Fibroblast of pulmonary artery (primary cell): ENCODE results near the gene TRIP13.

Experiments used
- DNase-seq: peaks from one replicate; pipeline ENCODE4 v3.0.0-alpha.2; 2010; ENCODE audit warnings: low read depth
- H3K4me3 ChIP-seq: replicated peaks from 2 replicates; pipeline ENCODE4 v1.5.1; 2011; ENCODE audit warnings: low read depth, mild to moderate bottlenecking, control low read depth, low read length, moderate library complexity
- TF ChIP-seq, protein P1 (sequence below): IDR thresholded peaks from 2 replicates; pipeline ENCODE4 v1.5.1; 2011; ENCODE audit warnings: mild to moderate bottlenecking, control low read depth, low read length, inconsistent platforms; ENCODE audit errors: missing control alignments

TRIP13 gene

DNA sequence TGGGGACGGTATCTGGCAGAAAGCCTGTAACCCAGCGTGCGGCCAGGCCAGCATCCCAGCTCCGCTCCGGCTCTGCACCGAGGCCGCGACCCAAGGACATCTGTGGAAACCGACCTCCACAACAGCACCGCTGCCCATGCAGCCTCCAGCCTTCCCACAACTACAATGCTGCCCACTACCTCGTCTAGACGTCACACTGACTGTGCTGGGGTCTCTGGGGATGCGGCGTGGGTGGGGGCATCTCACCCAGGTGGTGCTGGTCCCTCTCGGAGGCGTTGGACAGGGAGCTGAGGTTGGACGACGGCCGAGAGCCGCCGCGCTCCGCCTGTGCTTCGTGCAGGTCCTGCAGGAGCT is 27.5 kb upstream of the TRIP13 start:
- H3K4me3 ChIP-seq, result no peak overlapping the region
- TF ChIP-seq, protein P1, sequence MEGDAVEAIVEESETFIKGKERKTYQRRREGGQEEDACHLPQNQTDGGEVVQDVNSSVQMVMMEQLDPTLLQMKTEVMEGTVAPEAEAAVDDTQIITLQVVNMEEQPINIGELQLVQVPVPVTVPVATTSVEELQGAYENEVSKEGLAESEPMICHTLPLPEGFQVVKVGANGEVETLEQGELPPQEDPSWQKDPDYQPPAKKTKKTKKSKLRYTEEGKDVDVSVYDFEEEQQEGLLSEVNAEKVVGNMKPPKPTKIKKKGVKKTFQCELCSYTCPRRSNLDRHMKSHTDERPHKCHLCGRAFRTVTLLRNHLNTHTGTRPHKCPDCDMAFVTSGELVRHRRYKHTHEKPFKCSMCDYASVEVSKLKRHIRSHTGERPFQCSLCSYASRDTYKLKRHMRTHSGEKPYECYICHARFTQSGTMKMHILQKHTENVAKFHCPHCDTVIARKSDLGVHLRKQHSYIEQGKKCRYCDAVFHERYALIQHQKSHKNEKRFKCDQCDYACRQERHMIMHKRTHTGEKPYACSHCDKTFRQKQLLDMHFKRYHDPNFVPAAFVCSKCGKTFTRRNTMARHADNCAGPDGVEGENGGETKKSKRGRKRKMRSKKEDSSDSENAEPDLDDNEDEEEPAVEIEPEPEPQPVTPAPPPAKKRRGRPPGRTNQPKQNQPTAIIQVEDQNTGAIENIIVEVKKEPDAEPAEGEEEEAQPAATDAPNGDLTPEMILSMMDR, result no peak

DNA sequence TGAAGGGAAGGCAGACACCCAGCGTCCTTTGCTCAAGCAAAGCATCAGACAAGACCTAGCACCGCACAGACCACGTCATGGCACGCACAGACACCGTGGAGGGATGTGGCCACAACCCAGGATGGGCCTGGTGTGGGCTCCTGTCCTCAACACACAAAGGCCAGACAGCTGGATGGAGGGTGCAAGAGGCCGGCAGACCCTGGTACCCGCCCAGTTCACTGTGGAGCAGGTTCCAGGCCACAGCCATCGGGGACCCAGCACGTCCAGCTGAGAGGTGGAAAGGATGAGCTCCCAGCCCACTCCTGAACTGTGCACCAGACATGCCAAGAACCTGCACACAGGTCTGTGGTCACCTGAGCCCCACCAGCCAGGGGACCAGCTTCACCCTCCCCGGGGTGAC is 26.9 kb upstream of the TRIP13 start:
- H3K4me3 ChIP-seq, result no peak overlapping the region
- no peak for DNase-seq
- TF ChIP-seq, protein P1, result no peak

More for the DNA sequence above, 27.5 kb upstream of the TRIP13 start:
- DNase-seq, result no peak

DNA sequence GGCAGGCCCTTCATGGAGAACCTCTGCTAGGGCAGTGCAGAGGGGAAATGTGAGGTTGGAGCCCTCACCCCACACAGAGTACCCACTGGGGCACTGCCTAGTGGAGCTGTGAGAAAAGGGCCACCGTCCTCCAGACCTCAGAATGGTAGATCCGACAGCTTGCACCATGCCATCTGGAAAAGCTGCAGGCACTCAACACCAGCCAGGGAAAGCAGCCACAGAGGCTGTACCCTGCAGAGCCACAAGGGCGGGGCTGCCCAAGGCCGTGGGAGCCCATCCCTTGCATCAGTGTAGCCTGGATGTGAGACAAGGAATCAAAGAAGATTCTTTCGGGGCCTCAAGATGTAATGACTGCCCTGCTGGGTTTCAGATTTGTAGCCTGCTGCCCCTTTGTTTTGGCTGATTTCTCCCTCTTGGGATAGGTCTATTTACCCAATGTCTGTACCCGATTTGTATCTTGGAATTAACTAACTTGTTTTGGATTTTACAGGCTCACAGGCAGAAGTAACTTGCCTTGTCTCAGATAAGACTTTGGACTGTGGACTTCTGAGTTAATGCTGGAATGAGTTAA is 25.3 kb upstream of the TRIP13 start:
- TF ChIP-seq, protein P1, result no peak
- no peak for DNase-seq
- H3K4me3 ChIP-seq, result no peak overlapping the region

DNA sequence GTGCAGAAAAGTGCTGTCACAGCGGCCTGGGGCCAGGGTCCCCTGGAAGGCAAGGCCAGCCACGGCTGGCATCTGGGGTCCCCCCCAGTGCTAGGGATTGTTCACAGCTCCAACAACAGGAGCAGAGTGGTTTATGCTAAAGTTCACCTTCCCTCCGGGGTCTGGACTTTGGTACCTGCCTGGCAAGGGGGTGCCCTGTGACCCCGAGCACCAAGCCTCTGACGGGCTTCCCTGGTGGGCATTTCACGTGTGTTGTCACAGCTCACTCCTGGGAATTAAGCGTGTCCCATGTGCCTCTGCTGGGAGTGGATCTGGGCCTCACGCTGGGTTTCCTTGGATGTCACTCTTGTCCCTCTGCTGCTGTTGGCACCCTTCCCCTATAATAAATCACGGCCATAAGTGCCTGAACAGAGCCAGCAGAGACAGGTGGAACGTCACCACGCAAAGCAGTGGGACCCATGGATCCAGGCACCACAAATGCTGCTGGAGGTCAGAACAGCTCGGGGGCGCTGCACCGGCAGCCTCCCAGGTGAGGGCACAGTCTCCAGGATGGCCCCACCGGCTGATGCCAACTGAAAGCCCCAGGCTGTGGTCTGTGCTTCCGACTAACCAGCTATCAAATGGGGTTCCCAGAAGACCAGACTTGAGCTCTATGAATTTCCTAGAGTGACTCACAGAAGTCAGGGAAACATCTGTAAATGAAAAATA is 24.1 kb upstream of the TRIP13 start:
- no peak for DNase-seq
- H3K4me3 ChIP-seq, result no peak overlapping the region
- TF ChIP-seq, protein P1, result no peak

DNA sequence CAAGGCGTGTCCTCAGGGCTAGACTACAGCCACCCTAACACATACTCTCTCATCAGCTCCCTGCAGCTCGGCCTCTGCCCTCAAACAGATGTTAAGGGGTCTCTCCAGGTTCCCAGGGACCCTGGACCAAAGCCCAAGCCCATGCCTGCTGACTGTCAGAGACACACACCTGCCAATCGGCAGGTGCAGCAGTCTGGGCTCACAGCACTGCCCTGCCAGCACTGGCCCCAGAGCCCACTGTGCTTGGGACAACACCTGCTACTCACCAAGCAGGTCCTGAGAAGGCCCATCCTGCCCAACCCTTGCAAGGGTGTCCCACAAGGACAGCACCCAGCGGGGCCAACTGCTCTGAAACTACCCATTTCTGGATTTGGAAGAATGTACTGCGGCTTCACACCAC is 21.7 kb upstream of the TRIP13 start:
- no peak overlapping the region for H3K4me3 ChIP-seq
- TF ChIP-seq, protein P1, result no peak
- DNase-seq, result no peak

DNA sequence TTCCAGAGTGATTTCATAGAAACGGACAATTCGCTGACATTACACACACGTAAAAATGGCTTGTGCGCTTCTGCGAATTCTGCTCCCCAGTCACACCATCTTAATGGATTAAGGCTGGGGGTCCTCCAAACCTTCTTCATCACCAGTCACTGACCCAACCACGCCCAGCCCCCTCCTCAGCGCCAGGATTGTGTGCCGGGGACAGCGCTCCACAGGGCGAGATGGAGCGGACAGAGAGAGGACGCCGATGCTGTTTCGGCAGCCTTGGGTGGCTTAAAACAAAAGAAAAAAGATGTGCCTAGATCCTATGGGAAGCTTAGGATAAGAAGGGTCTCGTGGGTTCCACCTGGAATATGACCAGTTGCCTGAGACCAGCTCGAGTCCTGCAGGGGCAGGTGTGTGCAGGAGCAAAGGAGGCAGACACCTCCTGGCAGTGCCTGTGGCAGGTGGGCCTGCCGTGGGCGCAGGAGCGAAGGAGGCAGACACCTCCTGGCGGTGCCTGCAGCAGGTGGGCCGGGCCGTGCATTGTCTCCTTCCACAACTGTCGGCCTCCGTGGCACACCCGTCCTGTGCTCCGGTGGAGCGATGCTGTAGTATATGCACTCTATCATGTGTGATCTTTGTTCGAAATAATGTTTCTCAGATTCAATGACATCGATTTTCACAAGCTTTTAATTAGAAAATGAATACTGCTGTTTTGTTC is 20.9 kb upstream of the TRIP13 start:
- H3K4me3 ChIP-seq, result no peak overlapping the region
- TF ChIP-seq, protein P1, result no peak
- no peak for DNase-seq

DNA sequence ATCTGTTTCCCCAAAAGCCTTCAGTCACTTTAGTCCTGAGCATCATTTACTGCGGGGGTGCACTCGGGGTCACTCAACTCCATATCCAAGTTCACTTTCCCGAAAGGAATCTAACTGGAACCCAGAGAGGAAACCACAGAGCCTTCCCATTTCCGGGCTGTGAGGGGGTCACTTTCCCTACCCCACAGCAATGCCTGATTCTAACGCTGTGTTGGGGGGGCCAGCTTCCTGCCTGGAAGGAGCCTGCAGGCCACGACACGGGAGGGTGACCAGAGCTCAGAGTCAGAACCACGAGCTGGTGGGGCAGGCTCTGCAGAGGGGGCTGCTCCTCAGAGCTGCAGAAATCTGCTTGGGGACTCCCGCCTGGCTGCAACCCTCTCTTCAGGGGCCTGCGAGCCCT is 20.4 kb upstream of the TRIP13 start:
- TF ChIP-seq, protein P1, result no peak
- H3K4me3 ChIP-seq, result no peak overlapping the region

More for the DNA sequence above, 20.4 kb upstream of the TRIP13 start:
- no peak for DNase-seq
